ENCODE measurements around the gene RXRA. TPM values are rescaled to one million over a fixed set of nuclear protein-coding genes. Genes with fewer than 3 reads are reported as not detected.

RXRA gene
- total and polyA plus RNA-seq, 10 donors = 10.9 to 116 (median 81.0) TPM

GRCh38 chr9:134420281-134420845 lies 94.1 kb downstream of the RXRA start:
- TF ChIP-seq POLR2A (IDR thresholded peaks at IDR 0.05) (no peak), CTCF (IDR thresholded peaks at IDR 0.05 in 8 of 11, conservative IDR thresholded peaks at IDR 0.05 in 3 of 11) (no peak), POLR2AphosphoS5 (IDR thresholded peaks at IDR 0.05) (no peak)
- peak overlapping the region in 2 of 8 donors; percentile 10 to 34 for H3K27ac ChIP-seq
- 91 to 93% (median 93%) methylated on average over 16 to 18 of the region's 18 CpGs for whole genome bisulfite sequencing, 5 donors
- H3K36me3 ChIP-seq = peaks cover 0 to 100% (median 31%) of the 10 kb centered on the region in 6 donors
- no peaks in the 10 kb centered on the region for H3K9me3 ChIP-seq
- H3K4me1 ChIP-seq = peaks cover 0 to 72% (median 26%) of the 10 kb centered on the region in 6 donors
- no peaks in the 10 kb centered on the region for H3K27me3 ChIP-seq (replicated peaks in 1 of 7)
- no peak overlapping the region for H3K4me3 ChIP-seq
- intact Hi-C loops (cut with DNase I; ENCODE audit: low total_unique reads) = no loop called here
- DNase-seq = no peak

- no peaks in the 10 kb centered on the region for H3K27me3 ChIP-seq (replicated peaks in 1 of 7)
- 89 to 94% (median 91%) methylated on average over 8 to 10 of the region's 10 CpGs for WGBS, 5 donors
- H3K4me1 ChIP-seq = peaks cover 0 to 65% (median 25%) of the 10 kb centered on the region in 6 donors
- no peaks in the 10 kb centered on the region for H3K9me3 ChIP-seq
- no peak for DNase-seq
- peak overlapping the region in 4 of 8 donors; percentile 24 to 34 (median 32) for H3K27ac ChIP-seq
- no peak overlapping the region for H3K4me3 ChIP-seq
- peaks cover 0 to 100% (median 31%) of the 10 kb centered on the region in 6 donors for H3K36me3 ChIP-seq
- intact Hi-C loops (cut with DNase I; ENCODE audit: low total_unique reads) = no loop called here
- TF ChIP-seq POLR2A (IDR thresholded peaks at IDR 0.05) (no peak), POLR2AphosphoS5 (IDR thresholded peaks at IDR 0.05) (peak in 1 of 3 donors; percentile 12)
Measured at GRCh38 chr9:134420974-134421432, 94.7 kb downstream of the RXRA start.

- Histone ChIP-seq H3K27ac (peak overlapping the region in 4 of 8 donors; percentile 24 to 34 (median 32)), H3K27me3 (replicated peaks in 1 of 7) (no peaks in the 10 kb centered on the region), H3K36me3 (peaks cover 0 to 100% (median 30%) of the 10 kb centered on the region in 6 donors), H3K4me1 (peaks cover 0 to 61% (median 25%) of the 10 kb centered on the region in 6 donors), H3K9me3 (no peaks in the 10 kb centered on the region), H3K4me3 (no peak overlapping the region)
- TF ChIP-seq CTCF (IDR thresholded peaks at IDR 0.05 in 8 of 11, conservative IDR thresholded peaks at IDR 0.05 in 3 of 11) = no peak
- 77 to 83% (median 80%) methylated on average over 9 to 11 of the region's 11 CpGs for WGBS, 5 donors
- DNase-seq = no peak
- intact Hi-C loops (cut with DNase I; ENCODE audit: low total_unique reads) = no loop called here
Measured at GRCh38 chr9:134421888-134422287, 95.6 kb downstream of the RXRA start.

GRCh38 chr9:134422301-134423090 lies 96.2 kb downstream of the RXRA start:
- Histone ChIP-seq H3K4me1 (peaks cover 0 to 61% (median 25%) of the 10 kb centered on the region in 6 donors), H3K4me3 (no peak overlapping the region), H3K36me3 (peaks cover 0 to 100% (median 24%) of the 10 kb centered on the region in 6 donors), H3K9me3 (no peaks in the 10 kb centered on the region), H3K27me3 (replicated peaks in 1 of 7) (no peaks in the 10 kb centered on the region), H3K27ac (peak overlapping the region in 4 of 8 donors; percentile 28 to 45 (median 32))
- WGBS, 5 donors = 69 to 86% (median 71%) methylated on average over 24 to 32 of the region's 32 CpGs
- no peak for DNase-seq
- intact Hi-C loops (cut with DNase I; ENCODE audit: low total_unique reads) = no loop called here
- TF ChIP-seq POLR2AphosphoS5 (IDR thresholded peaks at IDR 0.05) (peak in 2 of 3 donors; percentile 41 to 48), CTCF (IDR thresholded peaks at IDR 0.05 in 8 of 11, conservative IDR thresholded peaks at IDR 0.05 in 3 of 11) (no peak), POLR2A (IDR thresholded peaks at IDR 0.05) (no peak)

Data from spleen (tissue), 11 donors.